Mucosa of descending colon (tissue), 3 donors: ENCODE measurements around the gene GP9. TPM values are rescaled to one million over a fixed set of nuclear protein-coding genes. Genes with fewer than 3 reads are reported as not detected.

Experiments used
- ATAC-seq: fragments of 200-7000 bp; cut with Tn5 transposase; one replicate; pipeline ENCODE4 v1.9.1; 2020; ENCODE audit warnings: mild to moderate bottlenecking, moderate library complexity
- DNase-seq, 3 donors: peaks; one replicate each; pipeline ENCODE4 v3.0.0-alpha.2; 2020
- H3K36me3 ChIP-seq: fragments of 200-600 bp; one replicate; pipeline ENCODE4 v1.8.0; 2021; ENCODE audit warnings: low read depth, mild to moderate bottlenecking
- H3K4me1 ChIP-seq: fragments of 200-600 bp; one replicate; pipeline ENCODE4 v1.8.0; 2021; ENCODE audit warnings: low read depth, mild to moderate bottlenecking
- H3K4me3 ChIP-seq: fragments of 200-600 bp; one replicate; pipeline ENCODE4 v1.8.0; 2021; ENCODE audit warnings: mild to moderate bottlenecking
- H3K9me3 ChIP-seq: fragments of 200-600 bp; one replicate; pipeline ENCODE4 v1.8.0; 2021; ENCODE audit warnings: mild to moderate bottlenecking
- intact Hi-C, 2 donors: fragments of 100-400 bp; cut with DNase I in 1 of 2; cut with micrococcal nuclease in 1 of 2; formaldehyde crosslinking; loops; one replicate each; pipeline versions ENCODE4 v1.11.0 to v1.11.1; 2022; cut with DNase I, micrococcal nuclease
- total RNA-seq, 3 donors: library from RNA; stranded (reverse); fragmentation: NEBNext Ultra II Directional in 2 of 3; extraction: Animal tissue kit (Norgen Biotek cat#: 25700) in 2 of 3; gene quantifications; one replicate each; pipeline versions ENCODE4 v1.2.1 to v1.2.4, GENCODE V29; 2021 to 2023
- TF ChIP-seq, protein P1 (sequence below): fragments of 200-600 bp; IDR thresholded peaks from one replicate; pipeline ENCODE4 v1.8.0; 2022; ENCODE audit warnings: antibody characterized with exemption, mild to moderate bottlenecking
- donor health status: DM: no; HTN: no; CAD: no; lungs with moderate emphysema.
- donor health status: DM: no; HTN: no; CAD: no.
- donor health status: DM: no; HTN: yes; CAD: no.

Gene GP9
- total RNA-seq, 3 donors from 2014 or later = 0.90 TPM; not detected in 2

DNA sequence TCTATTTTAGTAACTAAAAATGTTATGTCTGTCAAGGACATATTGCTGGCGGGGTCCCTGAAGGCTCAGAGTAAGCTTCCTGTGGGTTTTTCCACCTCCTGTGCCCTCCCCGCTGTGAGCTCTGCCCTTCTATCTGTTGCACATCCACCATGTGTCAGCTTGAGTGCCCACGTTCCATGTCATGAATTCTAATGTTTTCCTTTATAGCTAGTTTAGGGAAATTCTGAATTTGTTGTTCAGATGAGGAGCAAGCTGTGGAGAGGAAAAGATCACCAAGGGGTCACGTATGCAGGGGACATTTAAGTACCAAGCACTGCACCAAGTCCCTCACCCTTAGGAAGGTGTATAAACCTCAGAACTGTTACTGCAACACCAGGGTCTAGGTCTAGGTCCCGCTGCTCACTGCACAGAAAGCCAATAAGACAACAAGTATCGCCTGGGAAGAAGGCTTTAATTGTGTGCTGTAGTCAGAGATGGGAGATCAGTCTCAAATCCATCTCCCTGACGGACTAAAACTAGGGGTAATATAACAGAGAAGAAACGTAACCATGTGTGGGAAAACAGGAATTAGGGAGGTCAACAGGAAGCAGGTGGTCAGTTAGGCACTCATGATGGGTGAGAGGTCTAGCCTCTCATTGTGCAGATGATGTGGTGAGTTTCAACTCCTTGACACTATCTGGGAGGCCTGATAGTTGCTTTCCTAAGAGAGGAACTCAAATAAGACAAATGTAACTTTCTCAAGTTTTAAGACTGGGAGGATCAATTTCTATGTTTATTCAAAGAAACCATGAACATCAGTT is 9.7 kb downstream of the GP9 start:
- ATAC-seq (no peak), DNase-seq (no peak)
- H3K4me1 ChIP-seq = peaks cover 6% of the 10 kb centered on the region
- no peak overlapping the region for H3K4me3 ChIP-seq
- peaks cover 4% of the 10 kb centered on the region for H3K9me3 ChIP-seq
- H3K36me3 ChIP-seq = no peaks in the 10 kb centered on the region
- intact Hi-C loops = no loop called here
- TF ChIP-seq, protein P1, sequence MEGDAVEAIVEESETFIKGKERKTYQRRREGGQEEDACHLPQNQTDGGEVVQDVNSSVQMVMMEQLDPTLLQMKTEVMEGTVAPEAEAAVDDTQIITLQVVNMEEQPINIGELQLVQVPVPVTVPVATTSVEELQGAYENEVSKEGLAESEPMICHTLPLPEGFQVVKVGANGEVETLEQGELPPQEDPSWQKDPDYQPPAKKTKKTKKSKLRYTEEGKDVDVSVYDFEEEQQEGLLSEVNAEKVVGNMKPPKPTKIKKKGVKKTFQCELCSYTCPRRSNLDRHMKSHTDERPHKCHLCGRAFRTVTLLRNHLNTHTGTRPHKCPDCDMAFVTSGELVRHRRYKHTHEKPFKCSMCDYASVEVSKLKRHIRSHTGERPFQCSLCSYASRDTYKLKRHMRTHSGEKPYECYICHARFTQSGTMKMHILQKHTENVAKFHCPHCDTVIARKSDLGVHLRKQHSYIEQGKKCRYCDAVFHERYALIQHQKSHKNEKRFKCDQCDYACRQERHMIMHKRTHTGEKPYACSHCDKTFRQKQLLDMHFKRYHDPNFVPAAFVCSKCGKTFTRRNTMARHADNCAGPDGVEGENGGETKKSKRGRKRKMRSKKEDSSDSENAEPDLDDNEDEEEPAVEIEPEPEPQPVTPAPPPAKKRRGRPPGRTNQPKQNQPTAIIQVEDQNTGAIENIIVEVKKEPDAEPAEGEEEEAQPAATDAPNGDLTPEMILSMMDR = no peak

DNA sequence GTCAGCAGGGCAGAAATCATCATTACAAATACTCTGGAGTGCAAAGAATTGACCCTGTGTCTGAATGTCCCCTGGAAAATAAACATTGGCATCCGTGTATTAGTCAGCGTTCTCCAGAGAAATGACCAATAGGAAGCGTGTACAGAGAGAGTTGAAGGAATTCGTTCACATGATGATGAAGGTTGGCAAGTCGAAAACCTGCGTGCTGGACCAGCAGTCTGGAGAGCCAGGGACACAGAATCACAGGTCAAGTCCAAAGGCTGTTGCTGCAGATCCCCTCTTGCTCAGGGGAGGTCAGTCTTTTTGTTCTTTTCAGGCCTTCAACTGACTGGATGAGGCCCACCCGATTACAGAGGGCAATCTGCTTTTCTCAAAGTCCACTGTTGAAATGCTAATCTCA is 16.6 kb downstream of the GP9 start:
- ATAC-seq (no peak), DNase-seq (no peak)
- Histone ChIP-seq H3K4me3 (no peak overlapping the region), H3K4me1 (no peaks in the 10 kb centered on the region), H3K9me3 (no peaks in the 10 kb centered on the region), H3K36me3 (no peaks in the 10 kb centered on the region)
- TF ChIP-seq, protein P1 = no peak
- intact Hi-C loops = no loop called here

DNA sequence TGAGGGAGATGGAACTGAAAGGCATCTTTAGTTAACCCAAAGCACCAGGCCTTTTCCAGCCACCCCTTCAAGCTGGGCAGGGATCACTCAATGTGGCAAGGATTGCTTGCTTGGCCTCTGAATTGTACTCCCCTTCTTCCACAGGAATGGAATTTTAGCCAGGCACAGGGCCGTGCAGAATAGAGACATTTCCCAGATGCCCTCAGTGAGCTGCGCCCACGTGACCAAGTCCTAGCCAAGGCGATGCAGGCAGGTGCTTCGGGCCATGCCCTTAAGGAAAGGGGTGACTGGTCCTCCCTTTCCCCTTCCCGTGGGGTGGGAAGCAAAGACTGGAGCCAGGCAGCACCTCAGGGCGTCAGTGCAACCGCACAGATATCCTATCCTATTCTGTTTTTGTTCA is 17.9 kb downstream of the GP9 start:
- Histone ChIP-seq H3K4me3 (no peak overlapping the region), H3K36me3 (no peaks in the 10 kb centered on the region), H3K4me1 (no peaks in the 10 kb centered on the region), H3K9me3 (no peaks in the 10 kb centered on the region)
- intact Hi-C loops = no loop called here
- ATAC-seq (no peak), DNase-seq (no peak)
- TF ChIP-seq, protein P1 = no peak

DNA sequence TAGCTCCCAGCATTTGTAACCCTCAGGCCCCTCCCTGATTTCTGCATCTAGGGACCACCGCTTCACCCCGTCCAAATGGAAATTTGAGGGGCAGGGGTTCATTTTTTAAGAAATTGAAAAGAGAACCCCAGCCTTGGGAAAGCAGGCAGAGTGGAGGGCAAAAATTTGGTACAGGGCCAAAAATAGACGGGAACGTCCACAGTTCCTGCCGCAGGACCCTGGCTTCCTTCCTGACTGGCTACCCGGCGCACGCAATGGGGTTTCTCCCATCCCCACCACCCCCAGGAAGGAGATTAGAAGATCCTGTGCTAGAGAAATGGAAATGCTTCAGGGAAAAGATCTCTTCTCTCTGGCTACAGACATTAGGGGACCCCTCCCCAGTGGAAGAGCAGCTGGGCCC is 20.9 kb downstream of the GP9 start:
- ATAC-seq = no peak
- intact Hi-C loops = no loop called here

DNA sequence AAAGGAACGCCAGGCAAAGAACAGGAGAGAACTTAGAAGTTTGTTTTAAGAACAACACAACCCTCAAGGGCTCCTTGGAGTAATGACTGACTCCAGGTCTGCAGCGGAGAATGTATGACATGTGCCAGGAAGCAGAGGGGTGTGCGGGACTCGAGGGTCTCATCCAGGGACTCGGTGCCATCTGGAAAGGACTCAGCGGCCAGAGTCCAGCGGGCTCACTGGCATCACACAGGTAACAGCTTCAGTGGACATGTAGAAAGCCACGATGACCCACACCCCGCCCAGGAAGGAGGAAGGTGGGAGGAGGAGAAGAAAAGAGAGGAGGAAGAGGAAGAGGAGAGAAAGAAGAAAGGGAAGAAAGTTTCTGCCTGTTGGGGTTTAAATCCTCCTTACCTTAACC is 21.4 kb downstream of the GP9 start:
- H3K4me3 ChIP-seq = no peak overlapping the region
- ATAC-seq = no peak
- DNase-seq = no peak
- H3K36me3 ChIP-seq = no peaks in the 10 kb centered on the region
- no peaks in the 10 kb centered on the region for H3K4me1 ChIP-seq
- intact Hi-C loops = no loop called here
- TF ChIP-seq, protein P1 = no peak
- H3K9me3 ChIP-seq = no peaks in the 10 kb centered on the region

More for the DNA sequence above, 20.9 kb downstream of the GP9 start:
- Histone ChIP-seq H3K9me3 (no peaks in the 10 kb centered on the region), H3K4me3 (no peak overlapping the region), H3K36me3 (no peaks in the 10 kb centered on the region), H3K4me1 (no peaks in the 10 kb centered on the region)
- no peak for DNase-seq
- TF ChIP-seq, protein P1 = no peak
